Astrocyte of the spinal cord (primary cell): Measurements from ENCODE around the gene OR5K4.

Source experiments
- DNase-seq: peaks from one replicate; pipeline ENCODE4 v3.0.0; 2011; ENCODE audit warnings: low read depth, low spot score
- H3K4me3 ChIP-seq: 2 replicates; pipeline ENCODE4 v1.5.1; 2011; ENCODE audit warnings: low read depth, mild to moderate bottlenecking, low read length, moderate library complexity
- CTCF ChIP-seq: IDR thresholded peaks from 2 replicates; pipeline ENCODE4 v1.5.1; 2012; ENCODE audit warnings: low read depth, mild to moderate bottlenecking, low read length, inconsistent platforms
- in situ Hi-C: cut with HindIII; loops from 2 replicates; pipeline ENCODE4 v1.10.0; 2017; ENCODE audit warnings: low sequenced_read_pairs

OR5K4 gene

GRCh38 chr3:98341758-98342157, 11.9 kb upstream of the OR5K4 start:
- no peak overlapping the region for H3K4me3 ChIP-seq
- in situ Hi-C loops, result no loop called here
- TF ChIP-seq CTCF, result no peak
- DNase-seq, result no peak

- in situ Hi-C loops, result no loop called here
- peak; percentile 55 for TF ChIP-seq CTCF
- DNase-seq, result peak; percentile 5
- no peak overlapping the region for H3K4me3 ChIP-seq
Observed at GRCh38 chr3:98343647-98344507, 9.8 kb upstream of the OR5K4 start.

- no peak overlapping the region for H3K4me3 ChIP-seq
- no peak for TF ChIP-seq CTCF
- in situ Hi-C loops, result no loop called here
- DNase-seq, result no peak
Observed at GRCh38 chr3:98350082-98350481, 3.6 kb upstream of the OR5K4 start.

- no peak for DNase-seq
- TF ChIP-seq CTCF, result no peak
- no peak overlapping the region for H3K4me3 ChIP-seq
- in situ Hi-C loops, result no loop called here
Observed at GRCh38 chr3:98359250-98359649, 5.6 kb downstream of the OR5K4 start.

- no peak for TF ChIP-seq CTCF
- no peak overlapping the region for H3K4me3 ChIP-seq
- in situ Hi-C loops, result no loop called here
- no peak for DNase-seq
Observed at GRCh38 chr3:98359993-98360675, 6.5 kb downstream of the OR5K4 start.

GRCh38 chr3:98360681-98361080, 7.0 kb downstream of the OR5K4 start:
- H3K4me3 ChIP-seq, result no peak overlapping the region
- no peak for DNase-seq
- in situ Hi-C loops, result no loop called here
- TF ChIP-seq CTCF, result no peak
